Ascending aorta (tissue), 2 donors: ENCODE data around the gene ATRX. TPM values are rescaled to one million over a fixed set of nuclear protein-coding genes. Genes with fewer than 3 reads are reported as not detected.

Source experiments
- DNase-seq, 2 donors: peaks; one replicate each; pipeline ENCODE4 v3.0.0-alpha.2; 2019; ENCODE audit warnings: low spot score in 2 of 2
- H3K27ac ChIP-seq, 2 donors: fragments of 200-600 bp; sonication (generic); one replicate each; pipeline ENCODE4 v1.5.1; 2016 to 2017; ENCODE audit warnings: mild to moderate bottlenecking in 1 of 2
- H3K27me3 ChIP-seq: fragments of 200-600 bp; sonication (generic); one replicate; pipeline ENCODE4 v1.5.1; 2017
- H3K36me3 ChIP-seq, 2 donors: fragments of 200-600 bp; sonication (generic); one replicate each; pipeline ENCODE4 v1.5.1; 2016
- H3K4me1 ChIP-seq, 2 donors: fragments of 200-600 bp; sonication (generic); one replicate each; pipeline ENCODE4 v1.5.1; 2016 to 2017; ENCODE audit warnings: mild to moderate bottlenecking in 1 of 2
- H3K4me3 ChIP-seq, 2 donors: fragments of 200-600 bp; sonication (generic); one replicate each; pipeline ENCODE4 v1.5.1; 2016 to 2017; ENCODE audit warnings: mild to moderate bottlenecking in 1 of 2
- H3K9me3 ChIP-seq, 2 donors: fragments of 200-600 bp; sonication (generic); one replicate each; pipeline ENCODE4 v1.5.1; 2016
- CTCF ChIP-seq, 3 experiments: fragments of 200-600 bp in 2 of 3; fragments of 450-650 bp in 1 of 3; sonication (generic) in 2 of 3; IDR thresholded peaks; one replicate each; pipeline ENCODE4 v1.5.1; 2016 to 2019; ENCODE audit warnings: antibody characterized with exemption in 3 of 3, mild to moderate bottlenecking in 1 of 3, moderate library complexity in 1 of 3
- intact Hi-C: fragments of 100-400 bp; cut with DNase I; formaldehyde crosslinking; loops from one replicate; pipeline ENCODE4 v1.15.1; 2023
- total RNA-seq: library from RNA; depleted of rRNA; stranded (reverse); fragments of >200 nt; gene quantifications from one replicate; pipeline ENCODE4 v1.1.0, GENCODE V29; 2016

The ATRX gene
- total RNA-seq, 1 donor from 2014 or later: 117 TPM

- no peak overlapping the region for H3K4me3 ChIP-seq
- H3K27ac ChIP-seq: no peak overlapping the region
- no peak for DNase-seq
- intact Hi-C loops: no loop called here
- no peaks in the 10 kb centered on the region for H3K9me3 ChIP-seq
- H3K4me1 ChIP-seq: no peaks in the 10 kb centered on the region
- H3K36me3 ChIP-seq: peaks cover 0 to 8% of the 10 kb centered on the region in 2 donors
- no peaks in the 10 kb centered on the region for H3K27me3 ChIP-seq
- TF ChIP-seq CTCF (IDR thresholded peaks at IDR 0.05): no peak
Measured at GRCh38 chrX:77652095-77652494, 133.9 kb downstream of the ATRX start.

- H3K4me1 ChIP-seq: no peaks in the 10 kb centered on the region
- no peaks in the 10 kb centered on the region for H3K27me3 ChIP-seq
- no peak for TF ChIP-seq CTCF (IDR thresholded peaks at IDR 0.05)
- peaks cover 0 to 6% of the 10 kb centered on the region in 2 donors for H3K9me3 ChIP-seq
- DNase-seq: no peak
- no peak overlapping the region for H3K27ac ChIP-seq
- H3K36me3 ChIP-seq: peaks cover 0 to 12% of the 10 kb centered on the region in 2 donors
- no peak overlapping the region for H3K4me3 ChIP-seq
- intact Hi-C loops: no loop called here
Measured at GRCh38 chrX:77640702-77641101, 145.3 kb downstream of the ATRX start.

- Histone ChIP-seq H3K4me1 (no peaks in the 10 kb centered on the region), H3K9me3 (no peaks in the 10 kb centered on the region), H3K36me3 (peaks cover 0 to 10% of the 10 kb centered on the region in 2 donors), H3K27me3 (no peaks in the 10 kb centered on the region), H3K4me3 (no peak overlapping the region), H3K27ac (no peak overlapping the region)
- DNase-seq: no peak
- intact Hi-C loops: no loop called here
- no peak for TF ChIP-seq CTCF (IDR thresholded peaks at IDR 0.05)
Measured at GRCh38 chrX:77639820-77640219, 146.2 kb downstream of the ATRX start.

- Histone ChIP-seq H3K4me1 (no peaks in the 10 kb centered on the region), H3K9me3 (no peaks in the 10 kb centered on the region)
- no peak for TF ChIP-seq CTCF (IDR thresholded peaks at IDR 0.05)
Measured at GRCh38 chrX:77638397-77638796, 147.6 kb downstream of the ATRX start.

GRCh38 chrX:77635373-77635772, 150.6 kb downstream of the ATRX start:
- H3K4me3 ChIP-seq: no peak overlapping the region
- intact Hi-C loops: no loop called here
- H3K27ac ChIP-seq: no peak overlapping the region
- peaks cover 0 to 16% of the 10 kb centered on the region in 2 donors for H3K36me3 ChIP-seq
- no peak for DNase-seq
- H3K27me3 ChIP-seq: no peaks in the 10 kb centered on the region
- TF ChIP-seq CTCF (IDR thresholded peaks at IDR 0.05): no peak
- no peaks in the 10 kb centered on the region for H3K9me3 ChIP-seq
- no peaks in the 10 kb centered on the region for H3K4me1 ChIP-seq

More at GRCh38 chrX:77638397-77638796, 147.6 kb downstream of the ATRX start:
- DNase-seq: no peak
- Histone ChIP-seq H3K36me3 (peaks cover 0 to 10% of the 10 kb centered on the region in 2 donors), H3K4me3 (no peak overlapping the region), H3K27ac (no peak overlapping the region), H3K27me3 (no peaks in the 10 kb centered on the region)
- intact Hi-C loops: no loop called here
